Measurements from ENCODE around the gene ERVH48-1. TPM values are rescaled to one million over a fixed set of nuclear protein-coding genes. Genes with fewer than 3 reads are reported as not detected.
A peak's percentile ranks its signal among the peaks of the same experiment; 100 is the strongest.
"Not testable (repeated sequence)": the region's sequence is repeated elsewhere in the genome, so short reads cannot be mapped to it uniquely, and the experiment has no call there.

ERVH48-1 gene
- total RNA-seq, 6 donors from 2014 or later = 0.09 to 0.33 (median 0.15) TPM; not detected in 2

DNA sequence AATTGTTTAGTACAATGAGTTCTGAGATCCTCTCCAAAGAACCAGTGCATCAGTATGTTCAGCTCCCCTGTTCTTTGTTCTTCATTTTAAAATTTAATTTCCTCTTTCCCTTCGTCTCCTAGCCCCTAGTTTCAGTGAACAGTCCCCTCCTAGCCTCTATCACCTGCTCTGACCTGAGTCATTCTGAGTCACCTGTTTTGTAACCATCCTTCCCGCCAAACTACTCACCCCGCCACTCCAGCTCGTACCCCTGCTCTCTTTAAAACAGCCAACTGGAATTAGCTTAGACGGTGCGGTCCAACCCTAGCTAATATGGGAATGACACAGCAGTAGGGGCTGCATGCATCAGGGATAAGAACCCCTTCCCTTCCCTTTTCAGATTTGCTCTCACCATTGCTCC is 16.8 kb upstream of the ERVH48-1 start:
- 68 to 72% methylated on average over 6 of the region's 6 CpGs for WGBS, 2 donors
- no peak overlapping the region for H3K27ac ChIP-seq
- H3K27me3 ChIP-seq = no peaks in the 10 kb centered on the region
- peaks cover 0 to 4% (median 0%) of the 10 kb centered on the region in 4 donors for H3K4me1 ChIP-seq
- H3K9me3 ChIP-seq = no peaks in the 10 kb centered on the region
- no peak overlapping the region for H3K4me3 ChIP-seq
- TF ChIP-seq EP300 (IDR thresholded peaks at IDR 0.05) (no peak), POLR2AphosphoS5 (IDR thresholded peaks at IDR 0.05) (no peak), CTCF (IDR thresholded peaks at IDR 0.05) (no peak), POLR2A (IDR thresholded peaks at IDR 0.05) (no peak)
- no peak for ATAC-seq (ENCODE audit: low FRiP score in 2 of 2)
- DNase-seq = no peak
- H3K36me3 ChIP-seq = no peaks in the 10 kb centered on the region

DNA sequence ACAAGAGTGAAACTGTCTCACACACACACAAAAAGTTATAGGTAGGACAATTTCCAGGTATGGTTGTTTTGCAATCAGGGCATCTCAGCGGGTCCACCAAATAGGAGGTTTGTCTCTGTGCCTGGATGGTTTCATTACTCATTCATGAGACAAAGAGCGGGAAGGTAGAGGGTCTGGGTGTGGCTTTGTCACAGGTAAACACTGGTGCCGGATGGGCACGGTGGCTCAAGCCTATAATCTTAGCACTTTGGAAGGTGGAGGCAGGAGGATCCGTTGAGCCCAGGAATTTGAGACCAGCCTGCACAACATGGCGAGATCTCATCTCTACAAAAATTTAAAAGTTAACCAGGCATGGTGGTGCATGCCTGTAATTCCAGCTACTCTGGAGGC is 16.3 kb upstream of the ERVH48-1 start:
- Histone ChIP-seq H3K27me3 (no peaks in the 10 kb centered on the region), H3K4me3 (no peak overlapping the region), H3K4me1 (peaks cover 0 to 4% (median 0%) of the 10 kb centered on the region in 4 donors), H3K36me3 (no peaks in the 10 kb centered on the region), H3K9me3 (no peaks in the 10 kb centered on the region), H3K27ac (no peak overlapping the region)
- ATAC-seq (ENCODE audit: low FRiP score in 2 of 2) (no peak), DNase-seq (no peak)
- 90 to 94% methylated on average over 6 of the region's 6 CpGs for WGBS, 2 donors
- TF ChIP-seq POLR2A (IDR thresholded peaks at IDR 0.05) = no peak
- no peak for TF ChIP-seq CTCF (IDR thresholded peaks at IDR 0.05)
- no peak for TF ChIP-seq POLR2AphosphoS5 (IDR thresholded peaks at IDR 0.05)
- no peak for TF ChIP-seq EP300 (IDR thresholded peaks at IDR 0.05)

- no peak for TF ChIP-seq POLR2A (IDR thresholded peaks at IDR 0.05)
- no peak for TF ChIP-seq CTCF (IDR thresholded peaks at IDR 0.05)
- TF ChIP-seq POLR2AphosphoS5 (IDR thresholded peaks at IDR 0.05) = peak in 1 of 2 donors; percentile 45
- TF ChIP-seq EP300 (IDR thresholded peaks at IDR 0.05) = peak in 1 of 4 donors; percentile 54
- Histone ChIP-seq H3K36me3 (no peaks in the 10 kb centered on the region), H3K4me3 (peak overlapping the region in 1 of 4 donors; percentile 10), H3K27ac (peak overlapping the region; percentile 9 to 49 (median 16)), H3K4me1 (peaks cover 0 to 4% (median 0%) of the 10 kb centered on the region in 4 donors), H3K27me3 (no peaks in the 10 kb centered on the region), H3K9me3 (no peaks in the 10 kb centered on the region)
- ATAC-seq (ENCODE audit: low FRiP score in 2 of 2) = peak; percentile 75 to 96
- WGBS, 2 donors = 49 to 56% methylated on average over 16 of the region's 16 CpGs
- DNase-seq = peak in 1 of 2 donors; percentile 73
These were observed 14.4 kb upstream of the ERVH48-1 start for GRCh38 chr21:42939582-42940413.

DNA sequence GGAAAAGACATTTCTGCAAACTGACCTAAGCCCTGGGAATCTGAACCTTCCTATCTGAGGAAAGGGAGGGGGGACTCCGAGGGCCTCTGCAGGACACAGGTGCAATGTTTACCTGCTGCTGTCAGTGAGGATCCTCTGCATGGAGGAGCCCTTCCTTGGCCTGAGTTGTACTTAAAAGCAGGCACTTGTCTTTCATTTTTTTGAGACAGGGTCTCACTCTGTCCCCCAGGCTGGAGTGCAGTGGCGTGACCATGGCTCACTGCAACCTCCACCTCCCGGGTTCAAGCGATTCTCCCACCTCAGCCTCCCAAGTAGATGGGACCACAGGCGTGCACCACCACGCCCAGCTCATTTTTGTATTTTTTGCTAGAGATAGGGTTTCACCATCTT is 13.2 kb upstream of the ERVH48-1 start:
- ATAC-seq (ENCODE audit: low FRiP score in 2 of 2); H3K4me1 ChIP-seq; H3K27ac ChIP-seq; H3K9me3 ChIP-seq; H3K4me3 ChIP-seq; H3K27me3 ChIP-seq; DNase-seq; H3K36me3 ChIP-seq: not testable (repeated sequence)
- 87 to 90% methylated on average over 6 of the region's 6 CpGs for WGBS, 2 donors

- H3K27ac ChIP-seq = no peak overlapping the region
- H3K4me3 ChIP-seq = no peak overlapping the region
These were observed 12.7 kb upstream of the ERVH48-1 start for GRCh38 chr21:42937960-42938605.

DNA sequence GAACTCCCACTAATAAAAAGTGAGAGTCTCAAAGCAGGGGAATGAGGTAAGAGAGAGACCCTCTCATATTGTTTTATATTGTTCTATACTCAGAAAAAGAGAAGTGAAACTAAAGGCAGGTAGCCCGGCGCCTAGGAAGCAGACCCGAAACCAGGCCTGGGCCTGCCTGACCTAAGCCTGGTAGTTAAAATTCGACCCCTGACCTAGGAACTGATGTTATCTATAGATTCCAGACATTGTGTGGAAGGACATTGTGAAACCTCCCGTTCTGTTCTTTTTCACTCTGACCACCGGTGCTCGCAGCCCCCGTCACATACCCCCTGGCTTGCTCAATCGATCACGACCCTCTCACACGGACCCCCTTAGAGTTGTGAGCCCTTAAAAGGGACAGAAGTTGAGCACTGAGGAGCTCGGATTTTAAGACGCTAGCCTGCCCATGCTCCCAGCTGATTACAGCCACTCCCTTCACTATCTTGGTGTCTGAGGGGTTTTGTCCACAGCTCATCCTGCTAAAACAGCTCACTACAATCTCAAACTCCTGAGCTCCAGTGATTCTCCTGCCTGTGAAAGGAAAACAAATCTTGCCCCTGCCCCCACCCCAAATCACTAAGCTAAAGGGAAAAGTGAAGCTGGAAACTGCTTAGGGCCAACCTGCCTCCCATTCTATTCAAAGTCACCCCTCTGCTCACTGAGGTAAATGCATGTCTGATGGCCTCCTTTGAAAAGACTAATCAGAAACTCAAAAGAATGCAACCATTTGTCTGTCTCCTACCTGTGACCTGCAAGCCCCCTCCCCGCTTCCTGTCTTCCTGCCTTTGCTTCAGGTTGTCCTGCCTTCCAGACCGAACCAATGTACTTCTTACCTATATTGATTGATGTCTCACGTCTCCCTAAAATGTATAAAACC is 11.9 kb upstream of the ERVH48-1 start:
- not testable (repeated sequence) for DNase-seq; H3K4me1 ChIP-seq; H3K4me3 ChIP-seq; H3K27me3 ChIP-seq; H3K27ac ChIP-seq; ATAC-seq (ENCODE audit: low FRiP score in 2 of 2); H3K9me3 ChIP-seq; H3K36me3 ChIP-seq
- WGBS, 2 donors = 71 to 78% methylated on average over 15 to 16 of the region's 16 CpGs

More at GRCh38 chr21:42937960-42938605, 12.7 kb upstream of the ERVH48-1 start:
- WGBS, 2 donors = 80 to 90% methylated on average over 21 of the region's 21 CpGs
- Histone ChIP-seq H3K27me3 (no peaks in the 10 kb centered on the region), H3K4me1 (peaks cover 0 to 4% (median 0%) of the 10 kb centered on the region in 4 donors), H3K36me3 (no peaks in the 10 kb centered on the region), H3K9me3 (no peaks in the 10 kb centered on the region)
- ATAC-seq (ENCODE audit: low FRiP score in 2 of 2) (no peak), DNase-seq (no peak)
- TF ChIP-seq POLR2A (IDR thresholded peaks at IDR 0.05) (no peak), POLR2AphosphoS5 (IDR thresholded peaks at IDR 0.05) (no peak), CTCF (IDR thresholded peaks at IDR 0.05) (no peak), EP300 (IDR thresholded peaks at IDR 0.05) (no peak)

DNA sequence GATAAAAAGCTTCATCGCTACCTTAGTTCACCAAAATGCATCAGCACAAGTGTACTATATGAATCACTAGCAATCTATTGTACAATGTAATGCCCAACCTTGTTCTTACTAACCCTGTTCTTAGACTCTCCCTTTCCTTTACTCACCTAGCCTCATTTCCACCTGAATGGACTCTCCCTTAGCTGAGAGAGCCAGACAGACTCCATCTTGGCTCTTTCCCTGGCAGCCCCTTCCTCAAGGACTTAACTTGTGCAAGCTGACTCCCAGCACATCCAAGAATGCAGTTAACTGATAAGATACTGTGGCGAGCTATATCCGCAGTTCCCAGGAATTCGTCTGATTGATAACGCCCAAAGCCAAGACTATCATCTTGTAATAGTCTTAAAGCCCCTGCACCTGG is 10.9 kb upstream of the ERVH48-1 start:
- H3K4me3 ChIP-seq; H3K27me3 ChIP-seq; DNase-seq; H3K9me3 ChIP-seq; H3K27ac ChIP-seq; H3K4me1 ChIP-seq; ATAC-seq (ENCODE audit: low FRiP score in 2 of 2); H3K36me3 ChIP-seq: not testable (repeated sequence)
- 78 to 87% methylated on average over 5 of the region's 5 CpGs for WGBS, 2 donors

Measured in upper lobe of left lung (tissue), 6 donors.